GM10266 (cell line): Measurements from ENCODE around the gene MARVELD2.
A peak's percentile ranks its signal among the peaks of the same experiment; 100 is the strongest.
"Not testable (repeated sequence)": the region's sequence is repeated elsewhere in the genome, so short reads cannot be mapped to it uniquely, and the experiment has no call there.

Experiments
- DNase-seq: peaks from one replicate; pipeline ENCODE4 v3.0.0; 2012; ENCODE audit errors: extremely low spot score
- CTCF ChIP-seq: IDR thresholded peaks from 2 replicates; pipeline ENCODE4 v1.5.1; 2012; ENCODE audit warnings: mild to moderate bottlenecking, low read depth; ENCODE audit not compliant: control insufficient read depth, insufficient read depth; ENCODE audit errors: missing control alignments

MARVELD2 gene

GRCh38 chr5:69477170-69477569 is 62.3 kb downstream of the MARVELD2 start:
- DNase-seq: no peak
- no peak for TF ChIP-seq CTCF

DNA sequence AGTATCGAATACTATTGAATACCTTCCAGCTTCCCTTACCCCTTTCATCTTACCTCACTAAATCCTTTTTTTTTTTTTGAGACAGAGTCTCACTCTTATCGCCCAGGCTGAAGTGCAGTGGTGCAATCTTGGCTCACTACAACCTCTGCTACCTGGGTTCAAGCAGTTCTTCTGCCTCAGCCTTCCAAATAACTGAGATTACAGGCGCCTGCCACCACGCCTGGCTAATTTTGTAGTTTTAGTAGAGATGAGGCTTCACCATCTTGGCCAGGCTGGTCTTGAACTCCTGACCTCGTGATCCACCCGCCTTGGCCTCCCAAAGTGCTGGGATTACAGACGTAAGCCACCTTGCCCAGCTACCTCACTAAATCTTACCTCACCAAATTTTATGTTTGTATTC is 63.4 kb downstream of the MARVELD2 start:
- DNase-seq: not testable (repeated sequence)

GRCh38 chr5:69484891-69485290 is 70.0 kb downstream of the MARVELD2 start:
- TF ChIP-seq CTCF: no peak
- DNase-seq: no peak

- DNase-seq: no peak
Measured at GRCh38 chr5:69485471-69485870, 70.6 kb downstream of the MARVELD2 start.

DNA sequence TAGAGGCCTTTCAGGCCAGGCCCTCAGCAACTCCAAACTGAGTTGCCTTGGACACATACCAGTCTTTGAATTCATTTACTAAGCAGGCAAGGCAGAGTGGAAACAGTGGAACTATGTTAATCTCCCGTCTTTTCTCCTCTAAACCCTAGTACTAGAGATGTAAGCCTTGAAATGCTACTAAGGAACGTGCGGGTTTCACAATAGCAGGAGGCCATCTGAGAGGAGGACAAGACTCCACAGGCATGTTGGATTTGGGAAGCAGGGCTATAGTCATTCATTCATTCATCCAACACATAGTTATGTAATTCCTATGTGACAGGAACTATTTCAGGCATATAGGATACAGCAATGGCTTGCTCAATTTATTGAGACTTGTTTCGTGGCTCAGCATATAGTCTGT is 74.3 kb downstream of the MARVELD2 start:
- TF ChIP-seq CTCF: no peak
- no peak for DNase-seq

More at GRCh38 chr5:69485471-69485870, 70.6 kb downstream of the MARVELD2 start:
- no peak for TF ChIP-seq CTCF

DNA sequence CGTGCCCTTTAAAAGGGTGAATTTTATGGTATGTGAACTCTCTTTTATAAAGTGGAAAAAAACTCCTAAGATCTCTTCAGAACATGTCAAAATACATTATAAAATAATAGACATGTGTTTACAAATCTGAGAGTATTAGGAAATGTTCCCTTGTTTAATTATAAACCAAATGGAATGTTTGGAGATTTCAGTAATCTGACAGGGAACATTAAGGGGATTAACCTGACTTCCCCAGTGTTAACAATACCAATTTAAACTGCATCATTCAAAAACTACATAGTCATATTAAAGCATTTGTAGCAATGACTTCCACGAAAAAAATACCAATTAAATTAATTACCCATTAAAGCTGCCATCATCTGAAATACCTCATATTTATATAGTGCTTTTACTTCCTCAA is 76.1 kb downstream of the MARVELD2 start:
- no peak for TF ChIP-seq CTCF
- DNase-seq: no peak

- no peak for DNase-seq
- TF ChIP-seq CTCF: no peak
Measured at GRCh38 chr5:69491838-69492390, 77.0 kb downstream of the MARVELD2 start.

DNA sequence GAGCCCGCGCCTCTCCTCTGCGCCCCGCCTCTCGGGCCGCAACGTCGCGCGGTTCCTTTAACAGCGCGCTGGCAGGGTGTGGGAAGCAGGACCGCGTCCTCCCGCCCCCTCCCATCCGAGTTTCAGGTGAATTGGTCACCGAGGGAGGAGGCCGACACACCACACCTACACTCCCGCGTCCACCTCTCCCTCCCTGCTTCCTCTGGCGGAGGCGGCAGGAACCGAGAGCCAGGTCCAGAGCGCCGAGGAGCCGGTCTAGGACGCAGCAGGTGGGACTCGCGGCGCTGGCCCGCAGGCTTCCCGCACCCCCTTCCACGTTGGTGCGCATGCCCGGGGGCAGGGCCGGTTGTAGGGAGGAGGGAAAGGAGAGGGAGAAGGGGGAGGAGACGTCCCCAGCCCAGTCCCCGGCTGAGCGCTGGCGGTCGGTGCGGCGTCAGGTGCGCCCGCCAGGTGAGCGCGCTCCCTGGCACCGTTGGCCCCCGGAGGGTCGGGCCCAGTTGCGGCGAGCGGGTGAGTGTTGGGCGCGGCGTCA is 77.5 kb downstream of the MARVELD2 start, which contains the start of gene OCLN:
OCLN (plus strand) TSS at position 400 of the 532 bp plus-strand sequence. CDS start 11,455 bp downstream, outside the sequence.
- DNase-seq: peak; percentile 83
- TF ChIP-seq CTCF: no peak
